Coronary artery (tissue), 2 donors: ENCODE data around the gene UVRAG.

Experiments
- DNase-seq: peaks from one replicate; pipeline ENCODE4 v3.0.0-alpha.2; 2017; ENCODE audit warnings: low spot score
- H3K27ac ChIP-seq, 2 donors: fragments of 200-600 bp; sonication (generic); one replicate each; pipeline ENCODE4 v1.5.1; 2016 to 2019
- H3K4me3 ChIP-seq: fragments of 200-600 bp; sonication (generic); 2 replicates; pipeline ENCODE4 v1.5.1; 2016; ENCODE audit warnings: mild to moderate bottlenecking, moderate library complexity
- TF ChIP-seq, protein P1 (sequence below): fragments of 200-600 bp; sonication (generic); IDR thresholded peaks from one replicate; pipeline ENCODE4 v1.5.1; 2019; ENCODE audit warnings: antibody characterized with exemption

UVRAG gene

DNA sequence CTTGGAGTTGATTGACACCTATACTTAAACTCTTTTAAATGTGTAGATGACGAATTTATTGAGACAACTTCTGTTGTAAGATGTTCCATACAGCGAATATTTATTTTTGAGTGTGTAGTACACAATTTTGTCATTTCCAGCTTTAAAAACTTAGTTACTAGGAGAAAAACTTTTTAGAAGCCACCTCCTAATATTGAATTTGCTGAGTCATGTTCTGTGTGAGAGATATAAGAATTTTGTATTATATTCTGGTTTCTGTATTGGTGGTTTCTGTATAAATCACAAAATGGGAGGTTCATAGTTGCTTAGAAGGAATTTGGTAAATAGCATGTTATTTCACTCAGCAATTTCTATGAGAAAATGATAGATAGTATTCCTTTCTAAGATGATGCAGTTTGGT, 220.0 kb downstream of the UVRAG start:
- TF ChIP-seq, protein P1, sequence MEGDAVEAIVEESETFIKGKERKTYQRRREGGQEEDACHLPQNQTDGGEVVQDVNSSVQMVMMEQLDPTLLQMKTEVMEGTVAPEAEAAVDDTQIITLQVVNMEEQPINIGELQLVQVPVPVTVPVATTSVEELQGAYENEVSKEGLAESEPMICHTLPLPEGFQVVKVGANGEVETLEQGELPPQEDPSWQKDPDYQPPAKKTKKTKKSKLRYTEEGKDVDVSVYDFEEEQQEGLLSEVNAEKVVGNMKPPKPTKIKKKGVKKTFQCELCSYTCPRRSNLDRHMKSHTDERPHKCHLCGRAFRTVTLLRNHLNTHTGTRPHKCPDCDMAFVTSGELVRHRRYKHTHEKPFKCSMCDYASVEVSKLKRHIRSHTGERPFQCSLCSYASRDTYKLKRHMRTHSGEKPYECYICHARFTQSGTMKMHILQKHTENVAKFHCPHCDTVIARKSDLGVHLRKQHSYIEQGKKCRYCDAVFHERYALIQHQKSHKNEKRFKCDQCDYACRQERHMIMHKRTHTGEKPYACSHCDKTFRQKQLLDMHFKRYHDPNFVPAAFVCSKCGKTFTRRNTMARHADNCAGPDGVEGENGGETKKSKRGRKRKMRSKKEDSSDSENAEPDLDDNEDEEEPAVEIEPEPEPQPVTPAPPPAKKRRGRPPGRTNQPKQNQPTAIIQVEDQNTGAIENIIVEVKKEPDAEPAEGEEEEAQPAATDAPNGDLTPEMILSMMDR, result no peak
- Histone ChIP-seq H3K4me3 (no peak overlapping the region), H3K27ac (no peak overlapping the region)
- DNase-seq, result no peak

DNA sequence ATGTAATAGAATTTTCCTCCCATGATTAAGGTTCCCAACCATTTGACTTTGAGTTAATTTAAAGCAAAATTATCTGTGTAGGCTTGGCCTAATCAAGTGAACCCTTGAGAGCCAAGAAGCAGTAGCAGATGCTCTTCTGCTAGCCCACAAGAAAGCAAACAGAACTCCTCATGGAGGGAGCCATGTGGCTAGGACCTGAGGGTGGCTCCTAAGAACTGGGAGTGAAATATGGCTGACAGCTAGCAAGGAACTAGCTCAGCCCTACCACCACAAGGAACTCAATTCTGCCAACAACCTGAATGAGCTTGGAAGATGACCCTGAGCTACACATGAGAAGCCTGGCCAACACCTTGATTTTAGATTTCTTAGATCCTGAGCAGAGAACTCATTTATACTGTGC, 223.6 kb downstream of the UVRAG start:
- no peak overlapping the region for H3K4me3 ChIP-seq
- no peak for DNase-seq
- no peak overlapping the region for H3K27ac ChIP-seq
- TF ChIP-seq, protein P1, result no peak

DNA sequence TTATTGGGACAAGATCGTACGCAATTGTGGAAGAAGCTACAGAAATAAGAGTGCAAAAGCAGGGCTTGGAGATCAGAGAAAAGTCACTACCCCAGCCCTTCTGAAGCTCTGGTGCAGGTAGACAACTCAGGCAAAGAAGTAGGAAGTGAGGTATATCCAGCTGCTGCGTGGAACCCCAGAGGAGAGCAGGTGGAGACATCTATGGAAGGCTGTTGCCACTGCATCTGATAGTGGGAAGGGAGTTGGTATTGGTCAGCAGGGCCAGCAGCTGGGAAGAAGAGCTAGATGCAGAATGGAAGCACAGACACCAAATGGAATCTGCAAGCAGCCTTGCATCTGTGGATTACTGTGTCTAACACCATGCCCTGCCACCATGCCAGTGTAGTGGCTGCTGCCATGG, 226.2 kb downstream of the UVRAG start:
- DNase-seq, result no peak
- Histone ChIP-seq H3K4me3 (no peak overlapping the region), H3K27ac (no peak overlapping the region)
- TF ChIP-seq, protein P1, result no peak

DNA sequence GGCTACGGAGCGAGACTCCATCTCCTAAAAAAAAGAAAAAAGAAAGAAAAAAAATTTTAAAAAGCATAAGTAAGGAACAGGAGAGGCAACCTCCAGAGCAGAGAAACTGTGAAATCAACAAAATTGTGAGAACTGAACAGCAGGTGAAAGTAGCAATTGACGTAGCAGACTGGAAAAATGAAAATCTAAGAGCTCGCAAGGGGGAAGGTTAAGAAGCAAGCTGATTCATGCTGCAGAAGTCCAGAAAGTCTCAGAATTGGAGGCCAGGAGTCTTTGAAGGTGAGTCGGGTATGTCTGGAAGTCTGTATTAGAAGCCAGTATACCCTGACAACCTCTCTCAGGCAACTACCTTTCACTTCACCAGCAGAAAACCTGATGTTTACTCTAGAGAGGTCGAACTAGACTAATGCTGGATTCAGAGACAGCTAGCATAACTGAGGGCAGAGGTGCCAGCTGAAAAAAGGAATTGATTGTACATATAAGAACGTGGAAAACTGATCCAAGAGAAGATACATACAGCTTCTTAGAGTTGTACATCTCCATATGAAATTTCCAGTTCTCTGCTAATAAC, 229.8 kb downstream of the UVRAG start:
- TF ChIP-seq, protein P1, result no peak
- DNase-seq, result no peak
- Histone ChIP-seq H3K27ac (no peak overlapping the region), H3K4me3 (no peak overlapping the region)

DNA sequence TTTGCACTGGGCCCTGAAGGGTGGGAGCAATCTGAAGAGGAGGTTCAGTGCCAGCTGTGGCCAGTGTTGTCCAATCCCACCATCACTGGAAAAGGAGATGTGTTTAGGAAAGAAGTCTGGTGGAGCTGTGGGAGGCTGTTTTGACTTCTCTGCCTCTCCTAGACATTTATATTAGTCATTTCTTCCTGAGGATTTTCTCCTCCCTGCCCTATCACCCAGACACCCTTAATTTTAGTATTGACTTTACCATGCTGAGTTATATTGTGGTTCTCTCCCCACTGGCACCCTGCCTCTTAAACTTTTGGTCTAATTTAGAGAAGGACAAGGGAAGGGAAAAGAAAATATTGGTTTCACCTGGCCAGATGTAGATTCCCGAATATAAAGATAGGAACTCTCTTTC, 232.2 kb downstream of the UVRAG start:
- Histone ChIP-seq H3K4me3 (no peak overlapping the region), H3K27ac (no peak overlapping the region)
- DNase-seq, result no peak
- TF ChIP-seq, protein P1, result no peak

DNA sequence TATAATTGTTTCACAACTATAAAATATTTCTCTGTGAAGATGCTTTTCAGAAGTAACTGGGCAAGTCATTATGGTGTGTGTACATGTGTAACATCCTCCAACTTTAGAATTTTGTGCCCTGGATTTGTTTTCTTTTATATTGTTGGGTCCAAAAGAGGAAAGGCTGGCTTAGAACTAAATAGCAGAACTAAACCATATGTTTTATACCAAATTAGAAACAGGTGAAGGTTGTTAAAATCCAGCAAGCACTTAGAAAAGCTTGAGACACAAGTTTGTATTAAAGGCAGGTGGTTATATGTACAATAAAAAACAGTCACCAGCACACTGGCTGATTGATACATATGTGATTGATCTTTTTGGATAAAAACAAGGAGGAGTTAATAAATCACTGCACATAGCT, 232.8 kb downstream of the UVRAG start:
- H3K4me3 ChIP-seq, result no peak overlapping the region
- TF ChIP-seq, protein P1, result no peak
- no peak overlapping the region for H3K27ac ChIP-seq
- DNase-seq, result no peak

DNA sequence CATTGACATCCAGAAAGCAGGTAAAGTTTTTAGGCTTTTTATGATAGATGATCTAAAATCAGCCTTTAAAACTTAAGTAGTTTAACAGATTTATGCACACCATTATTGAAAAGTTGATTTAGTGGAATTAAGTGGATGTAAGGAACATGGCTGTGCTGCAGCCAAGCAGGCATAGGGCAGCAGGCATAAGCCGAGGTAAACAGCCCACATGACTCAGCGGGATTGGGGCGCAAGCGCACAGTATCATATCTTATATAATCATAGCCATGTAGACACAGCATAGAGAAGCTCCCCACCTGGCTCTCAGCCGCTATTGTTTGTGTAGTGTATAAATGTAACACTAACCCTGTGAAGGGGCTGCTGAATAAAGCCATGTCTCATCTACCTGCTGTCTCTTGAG, 233.8 kb downstream of the UVRAG start:
- Histone ChIP-seq H3K27ac (no peak overlapping the region), H3K4me3 (no peak overlapping the region)
- TF ChIP-seq, protein P1, result no peak
- no peak for DNase-seq
